T1000 (cell line): Measurements from ENCODE around the gene RORC.

Experiments used
- DNase-seq: peaks from one replicate; lab custom pipeline; 2025; ENCODE audit warnings: mixed read lengths; lab: John Stamatoyannopoulos, UW

Gene RORC

GRCh38 chr1:151847867-151848596 lies 16.4 kb upstream of the RORC start:
- no peak for DNase-seq

GRCh38 chr1:151846686-151847237 lies 15.2 kb upstream of the RORC start:
- no peak for DNase-seq

GRCh38 chr1:151846062-151846568 lies 14.5 kb upstream of the RORC start:
- no peak for DNase-seq

GRCh38 chr1:151843398-151843797 lies 11.8 kb upstream of the RORC start:
- no peak for DNase-seq

- DNase-seq = no peak
These were observed 9.5 kb upstream of the RORC start for GRCh38 chr1:151841141-151841540.

GRCh38 chr1:151840421-151840820 lies 8.8 kb upstream of the RORC start:
- DNase-seq = no peak

- no peak for DNase-seq
These were observed 8.1 kb upstream of the RORC start, which contains the start of gene C2CD4D for GRCh38 chr1:151839457-151840403. C2CD4D (minus strand) TSS chr1:151839820; CDS start chr1:151838989, 831 bp downstream.

- DNase-seq = no peak
These were observed 7.4 kb upstream of the RORC start for GRCh38 chr1:151839082-151839412.

- DNase-seq = no peak
These were observed 6.8 kb upstream of the RORC start for GRCh38 chr1:151838222-151839081.

- DNase-seq = no peak
These were observed 6.3 kb upstream of the RORC start for GRCh38 chr1:151837884-151838221.

- DNase-seq = no peak
These were observed 5.6 kb upstream of the RORC start for GRCh38 chr1:151837197-151837596.

- DNase-seq = no peak
These were observed 4.0 kb upstream of the RORC start for GRCh38 chr1:151835596-151835995.

- no peak for DNase-seq
These were observed 2.6 kb upstream of the RORC start for GRCh38 chr1:151834239-151834638.

GRCh38 chr1:151833172-151833900 lies 1.7 kb upstream of the RORC start:
- no peak for DNase-seq

GRCh38 chr1:151832318-151832980 lies 847 bp upstream of the RORC start:
- DNase-seq = no peak

GRCh38 chr1:151831256-151831591 lies 378 bp downstream of the RORC start:
- DNase-seq = no peak

GRCh38 chr1:151830055-151830454 lies 1.5 kb downstream of the RORC start:
- no peak for DNase-seq

- DNase-seq = no peak
These were observed 2.1 kb downstream of the RORC start for GRCh38 chr1:151829352-151830046.

- no peak for DNase-seq
These were observed 2.7 kb downstream of the RORC start for GRCh38 chr1:151828921-151829320.

- DNase-seq = no peak
These were observed 3.7 kb downstream of the RORC start for GRCh38 chr1:151827853-151828252.
